Dermis lymphatic vessel endothelial cell (primary cell): ENCODE results near the gene IL22. TPM values are rescaled to one million over a fixed set of nuclear protein-coding genes. Genes with fewer than 3 reads are reported as not detected.

ENCODE experiments used
- total RNA-seq: library from RNA; depleted of rRNA; stranded (reverse); fragments of >200 nt; gene quantifications from 2 replicates; pipeline ENCODE4 v1.2.1, GENCODE V29; 2014

The IL22 gene, protein sequence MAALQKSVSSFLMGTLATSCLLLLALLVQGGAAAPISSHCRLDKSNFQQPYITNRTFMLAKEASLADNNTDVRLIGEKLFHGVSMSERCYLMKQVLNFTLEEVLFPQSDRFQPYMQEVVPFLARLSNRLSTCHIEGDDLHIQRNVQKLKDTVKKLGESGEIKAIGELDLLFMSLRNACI
- total RNA-seq, result not detected in 2 replicates

DNA sequence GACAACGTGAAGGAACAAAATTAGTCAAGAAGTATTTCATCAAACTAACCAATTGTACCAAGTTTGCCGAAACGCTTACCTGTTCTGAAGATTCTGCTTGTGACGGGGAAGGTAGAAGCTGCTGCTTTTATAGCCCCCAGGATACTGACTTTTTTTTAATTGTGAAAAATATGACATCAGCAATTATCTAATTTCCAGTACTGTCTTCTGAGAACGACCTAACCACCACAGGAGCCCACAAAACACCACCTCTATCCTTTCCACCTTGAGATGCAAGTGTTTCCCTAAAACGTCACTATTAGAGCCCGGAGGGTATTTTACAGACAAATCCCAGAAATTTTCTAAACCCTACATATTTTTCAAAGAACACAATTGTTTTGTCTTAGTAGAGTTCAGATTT is at the start of gene IL22:
TSS of gene IL22 (minus strand) at position 101 of the 400 bp plus-strand sequence. CDS start 156 bp downstream, outside the sequence.

DNA sequence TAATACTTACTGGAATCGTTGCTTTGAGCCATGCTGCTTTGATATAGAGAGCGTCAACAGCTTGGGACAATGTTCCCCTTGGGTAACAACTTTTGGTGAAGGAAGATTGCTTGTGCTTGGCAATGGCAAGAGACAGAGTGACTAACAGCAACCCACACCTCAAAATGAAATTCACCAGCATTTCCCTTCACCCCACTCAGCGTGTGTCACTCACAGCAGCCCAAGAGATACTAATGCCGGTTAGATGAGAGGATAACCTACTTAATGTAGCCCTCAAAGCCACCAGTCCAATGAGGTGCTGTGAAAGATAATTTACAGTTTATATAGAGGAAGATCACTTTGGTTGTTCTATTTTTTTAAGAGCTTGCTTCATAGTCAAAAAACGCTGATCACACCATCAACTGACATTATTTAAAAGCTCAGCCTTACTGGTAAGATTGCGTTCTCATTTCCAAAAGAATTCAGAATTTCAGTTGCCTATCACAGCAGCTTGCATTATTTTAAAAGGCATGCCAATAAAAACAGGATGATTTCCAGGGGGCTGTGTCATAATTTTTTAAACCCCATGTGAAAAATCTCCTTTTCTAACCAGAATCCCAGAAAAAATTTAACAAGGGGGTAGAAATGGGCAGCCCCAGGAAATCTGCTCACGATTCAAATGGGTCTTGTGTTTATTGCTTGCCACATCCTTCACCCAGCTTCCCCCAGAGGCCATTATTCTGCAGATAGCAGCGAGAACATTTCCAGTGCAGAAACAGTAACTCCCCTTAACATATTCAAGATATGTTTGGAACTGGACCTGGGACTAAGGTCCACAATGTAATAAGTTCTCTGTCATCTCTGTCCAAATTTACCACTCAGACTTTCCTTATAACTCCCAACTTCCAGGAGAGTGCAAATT is 27.6 kb downstream of the IL22 start, which contains the start of gene IL26:
TSS of gene IL26 (minus strand) at position 235 of the 901 bp plus-strand sequence. CDS start at position 181, 54 bp downstream.

Other genes with a start within 250 kb of the IL22 start
- not detected in 2 replicates for gene IFNG, start 93.9 kb downstream of the IL22 start, total RNA-seq
- gene IL26, start 27.8 kb downstream of the IL22 start, total RNA-seq, result not detected in 2 replicates
- 5.6 and 10.6 TPM in 2 replicates for gene MDM1, start 78.8 kb upstream of the IL22 start, total RNA-seq